ENCODE data around the gene PSME4.

PSME4 gene

GRCh38 chr2:53970724-53971602, at the start of gene PSME4:
Gene PSME4 (minus strand): TSS chr2:53970993. CDS start chr2:53970784, 209 bp downstream.
- DNase-seq (ENCODE audit: low spot score) = peak; percentile 94

GRCh38 chr2:54015798-54016699, 45.3 kb upstream of the PSME4 start:
- no peak for DNase-seq (ENCODE audit: low spot score)

- no peak for DNase-seq (ENCODE audit: low spot score)
Measured at GRCh38 chr2:54013996-54014395, 43.2 kb upstream of the PSME4 start.

GRCh38 chr2:54012538-54013141, 41.8 kb upstream of the PSME4 start:
- DNase-seq (ENCODE audit: low spot score) = no peak

GRCh38 chr2:54009549-54009948, 38.8 kb upstream of the PSME4 start:
- peak; percentile 35 for DNase-seq (ENCODE audit: low spot score)

- DNase-seq (ENCODE audit: low spot score) = no peak
Measured at GRCh38 chr2:54008439-54008838, 37.6 kb upstream of the PSME4 start.

GRCh38 chr2:54000524-54000923, 29.7 kb upstream of the PSME4 start:
- DNase-seq (ENCODE audit: low spot score) = no peak

GRCh38 chr2:54000122-54000521, 29.3 kb upstream of the PSME4 start:
- DNase-seq (ENCODE audit: low spot score) = no peak

GRCh38 chr2:53998834-53999233, 28.0 kb upstream of the PSME4 start:
- no peak for DNase-seq (ENCODE audit: low spot score)

GRCh38 chr2:53994818-53995808, 24.3 kb upstream of the PSME4 start:
- no peak for DNase-seq (ENCODE audit: low spot score)

- DNase-seq (ENCODE audit: low spot score) = no peak
Measured at GRCh38 chr2:53991948-53992347, 21.2 kb upstream of the PSME4 start.

GRCh38 chr2:53989210-53989862, 18.5 kb upstream of the PSME4 start:
- no peak for DNase-seq (ENCODE audit: low spot score)

- no peak for DNase-seq (ENCODE audit: low spot score)
Measured at GRCh38 chr2:53987336-53987921, 16.6 kb upstream of the PSME4 start.

GRCh38 chr2:53985646-53986045, 14.9 kb upstream of the PSME4 start:
- DNase-seq (ENCODE audit: low spot score) = no peak

- DNase-seq (ENCODE audit: low spot score) = peak; percentile 59
Measured at GRCh38 chr2:53969968-53970723, 647 bp downstream of the PSME4 start.

GRCh38 chr2:53969285-53969967, 1.4 kb downstream of the PSME4 start:
- DNase-seq (ENCODE audit: low spot score) = peak; percentile 22

- DNase-seq (ENCODE audit: low spot score) = no peak
Measured at GRCh38 chr2:53964987-53965687, 5.7 kb downstream of the PSME4 start.

- no peak for DNase-seq (ENCODE audit: low spot score)
Measured at GRCh38 chr2:53964257-53964952, 6.4 kb downstream of the PSME4 start.
